Aorta (tissue), 5 donors: ENCODE measurements around the gene VEPH1. TPM values are rescaled to one million over a fixed set of nuclear protein-coding genes. Genes with fewer than 3 reads are reported as not detected.
"Not testable (repeated sequence)": the region's sequence is repeated elsewhere in the genome, so short reads cannot be mapped to it uniquely, and the experiment has no call there.

Experiments used
- ATAC-seq: fragments of 200-7000 bp; cut with Tn5 transposase; one replicate; pipeline ENCODE4 v1.9.1; 2022; ENCODE audit warnings: moderate library complexity; ENCODE audit not compliant: low FRiP score
- DNase-seq, 2 donors: peaks; one replicate each; pipeline ENCODE4 v3.0.0-alpha.2; 2020
- H3K27ac ChIP-seq, 2 donors: one replicate each; pipeline ENCODE4 v1.5.1; 2013; ENCODE audit warnings: low read length in 2 of 2, mild to moderate bottlenecking in 2 of 2, moderate library complexity in 2 of 2, control low read depth in 1 of 2, inconsistent platforms in 1 of 2, low read depth in 1 of 2
- H3K27me3 ChIP-seq, 2 donors: one replicate each; pipeline ENCODE4 v1.6.1; 2013; ENCODE audit warnings: control low read depth in 1 of 2, low read length in 1 of 2, mild to moderate bottlenecking in 1 of 2, moderate library complexity in 1 of 2; ENCODE audit not compliant: insufficient read depth in 2 of 2, control insufficient read depth in 1 of 2
- H3K36me3 ChIP-seq, 2 donors: one replicate each; pipeline ENCODE4 v1.6.1; 2013; ENCODE audit warnings: control low read depth in 1 of 2, low read length in 1 of 2, mild to moderate bottlenecking in 1 of 2; ENCODE audit not compliant: insufficient read depth in 2 of 2, control insufficient read depth in 1 of 2
- H3K4me1 ChIP-seq, 2 donors: one replicate each; pipeline ENCODE4 v1.6.1; 2013; ENCODE audit warnings: low read length in 2 of 2, control low read depth in 1 of 2, mild to moderate bottlenecking in 1 of 2, moderate library complexity in 1 of 2; ENCODE audit not compliant: insufficient read depth in 2 of 2, control insufficient read depth in 1 of 2
- H3K4me3 ChIP-seq, 2 donors: one replicate each; pipeline ENCODE4 v1.5.1; 2013; ENCODE audit warnings: low read length in 2 of 2, control low read depth in 1 of 2, mild to moderate bottlenecking in 1 of 2
- H3K9me3 ChIP-seq: one replicate; pipeline ENCODE4 v1.6.1; 2013; ENCODE audit warnings: mild to moderate bottlenecking, low read length; ENCODE audit not compliant: control insufficient read depth
- WGBS, 2 donors: extraction: QIAGEN DNeasy Blood & Tissue Kit; methylation state at CpG; one replicate each; pipeline ENCODE4 v1.1.7; 2013; 5-methylcytosine and 5-hydroxymethylcytosine counted together
- intact Hi-C, 2 donors: fragments of 100-400 bp; cut with DNase I; formaldehyde crosslinking; loops; one replicate each; pipeline versions ENCODE4 v1.14.2 to v1.15.0; 2022
- polyA plus RNA-seq, 2 donors: library from polyadenylated mRNA; stranded (reverse); fragments of 200-250 nt; gene quantifications; one replicate each; pipeline ENCODE4 v1.2.3, GENCODE V29; 2013
- total RNA-seq, 2 donors: library from RNA; stranded (reverse); fragmentation: NEBNext Ultra II Directional; extraction: Animal tissue kit (Norgen Biotek cat#: 25700); gene quantifications; one replicate each; pipeline ENCODE4 v1.2.1, GENCODE V29; 2021
- donor health status: healthy with polysubstance abuse.
- donor health status: Bipolar disorder and iron deficiency.
- donor health status: DM: no; HTN: no; CAD: no.
- donor health status: DM: no; HTN: no; CAD: no.
- donor health status: DM: yes; HTN: yes; CAD: no.

The VEPH1 gene
- total and polyA plus RNA-seq, 4 donors, result 0.77 to 0.81 TPM; not detected in 2

GRCh38 chr3:157353652-157354051 is 149.6 kb downstream of the VEPH1 start:
- no peaks in the 10 kb centered on the region for H3K9me3 ChIP-seq
- intact Hi-C loops, result no loop called here
- no peak overlapping the region for H3K27ac ChIP-seq
- H3K36me3 ChIP-seq, result no peaks in the 10 kb centered on the region
- WGBS, 2 donors, result 77 to 89% methylated on average over 4 of the region's 4 CpGs
- DNase-seq (no peak), ATAC-seq (no peak)
- H3K27me3 ChIP-seq, result no peaks in the 10 kb centered on the region
- H3K4me1 ChIP-seq, result no peaks in the 10 kb centered on the region
- H3K4me3 ChIP-seq, result no peak overlapping the region

GRCh38 chr3:157351981-157352380 is 151.2 kb downstream of the VEPH1 start:
- no peaks in the 10 kb centered on the region for H3K4me1 ChIP-seq
- no peak overlapping the region for H3K27ac ChIP-seq
- H3K36me3 ChIP-seq, result no peaks in the 10 kb centered on the region
- ATAC-seq (no peak), DNase-seq (no peak)
- peaks cover 6% of the 10 kb centered on the region for H3K9me3 ChIP-seq
- intact Hi-C loops, result no loop called here
- no peak overlapping the region for H3K4me3 ChIP-seq
- no peaks in the 10 kb centered on the region for H3K27me3 ChIP-seq
- 46 to 86% methylated on average over 1 of the region's 1 CpG for WGBS, 2 donors

DNA sequence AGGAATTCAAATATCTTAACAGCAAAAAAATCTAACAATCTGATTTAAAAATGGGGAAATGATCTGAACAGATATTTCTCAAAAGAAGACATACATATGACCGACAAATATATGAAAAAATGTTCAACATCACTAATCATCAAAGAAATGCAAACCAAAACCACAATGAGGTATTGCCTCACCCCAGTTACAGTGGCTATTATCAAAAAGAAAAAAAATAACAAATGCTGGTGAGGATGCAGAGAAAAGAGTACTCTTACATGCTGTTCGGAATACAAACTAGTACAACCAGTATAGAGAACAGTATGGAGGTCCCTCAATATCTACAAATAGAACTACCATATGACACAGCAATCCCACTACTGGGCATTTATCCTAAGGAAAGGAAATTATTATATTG is 152.6 kb downstream of the VEPH1 start:
- H3K27ac ChIP-seq, DNase-seq, H3K27me3 ChIP-seq, H3K4me3 ChIP-seq, intact Hi-C loops, H3K9me3 ChIP-seq, ATAC-seq, H3K4me1 ChIP-seq, H3K36me3 ChIP-seq: not testable (repeated sequence)
- WGBS, 2 donors, result 74 to 98% methylated on average over 2 of the region's 2 CpGs

- ATAC-seq, DNase-seq, H3K36me3 ChIP-seq, H3K4me1 ChIP-seq, H3K27ac ChIP-seq, intact Hi-C loops, H3K9me3 ChIP-seq, H3K4me3 ChIP-seq, H3K27me3 ChIP-seq: not testable (repeated sequence)
- WGBS, 2 donors, result 85 to 91% methylated on average over 3 of the region's 3 CpGs
Measured at GRCh38 chr3:157348304-157349075, 154.7 kb downstream of the VEPH1 start.

DNA sequence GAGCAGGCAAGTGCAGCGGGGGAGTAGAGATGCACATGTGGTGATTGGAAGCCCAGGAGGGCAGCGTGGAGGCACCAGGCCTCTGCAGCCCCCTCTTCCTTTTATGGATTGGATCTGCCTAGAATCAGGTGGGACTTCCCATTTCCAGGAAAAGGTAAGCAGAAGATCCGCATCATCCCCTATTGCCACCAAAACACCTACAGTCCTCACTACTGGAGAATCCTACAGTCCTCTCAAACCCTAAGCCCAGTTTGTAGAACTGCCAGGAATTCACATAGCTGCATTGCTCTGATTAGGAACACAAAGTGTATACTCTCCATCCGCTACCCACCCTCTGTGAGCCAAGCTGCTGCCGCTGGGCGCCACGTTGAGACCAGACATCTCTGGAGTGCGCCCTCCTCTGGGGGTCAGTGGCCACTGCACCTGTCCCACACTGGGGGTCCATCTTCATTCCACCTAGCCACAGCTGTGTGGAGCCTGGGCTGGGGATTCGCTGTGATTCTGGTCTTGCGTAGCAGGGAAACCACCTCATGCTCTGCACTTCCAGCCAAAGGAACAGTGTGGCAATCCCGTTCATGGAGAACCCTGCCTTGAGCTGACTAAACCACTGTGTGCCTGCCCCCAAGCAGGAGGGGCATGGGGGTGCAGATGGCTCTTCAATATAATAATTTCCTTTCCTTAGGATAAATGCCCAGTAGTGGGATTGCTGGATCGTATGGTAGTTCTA is 155.5 kb downstream of the VEPH1 start:
- WGBS, 2 donors, result 80% methylated on average over 12 of the region's 12 CpGs
- peaks cover 6% of the 10 kb centered on the region for H3K9me3 ChIP-seq
- no peaks in the 10 kb centered on the region for H3K36me3 ChIP-seq
- H3K4me3 ChIP-seq, result no peak overlapping the region
- no peak overlapping the region for H3K27ac ChIP-seq
- intact Hi-C loops, result no loop called here
- H3K27me3 ChIP-seq, result no peaks in the 10 kb centered on the region
- H3K4me1 ChIP-seq, result no peaks in the 10 kb centered on the region
- peak; percentile 22 for ATAC-seq
- no peak for DNase-seq

- Histone ChIP-seq H3K9me3 (peaks cover 2% of the 10 kb centered on the region), H3K36me3 (no peaks in the 10 kb centered on the region), H3K4me1 (no peaks in the 10 kb centered on the region), H3K27ac (no peak overlapping the region), H3K27me3 (no peaks in the 10 kb centered on the region), H3K4me3 (no peak overlapping the region)
- DNase-seq (no peak), ATAC-seq (no peak)
- WGBS, 2 donors, result 75 to 76% methylated on average over 4 of the region's 4 CpGs
- intact Hi-C loops, result no loop called here
Measured at GRCh38 chr3:157336252-157337009, 166.8 kb downstream of the VEPH1 start.

DNA sequence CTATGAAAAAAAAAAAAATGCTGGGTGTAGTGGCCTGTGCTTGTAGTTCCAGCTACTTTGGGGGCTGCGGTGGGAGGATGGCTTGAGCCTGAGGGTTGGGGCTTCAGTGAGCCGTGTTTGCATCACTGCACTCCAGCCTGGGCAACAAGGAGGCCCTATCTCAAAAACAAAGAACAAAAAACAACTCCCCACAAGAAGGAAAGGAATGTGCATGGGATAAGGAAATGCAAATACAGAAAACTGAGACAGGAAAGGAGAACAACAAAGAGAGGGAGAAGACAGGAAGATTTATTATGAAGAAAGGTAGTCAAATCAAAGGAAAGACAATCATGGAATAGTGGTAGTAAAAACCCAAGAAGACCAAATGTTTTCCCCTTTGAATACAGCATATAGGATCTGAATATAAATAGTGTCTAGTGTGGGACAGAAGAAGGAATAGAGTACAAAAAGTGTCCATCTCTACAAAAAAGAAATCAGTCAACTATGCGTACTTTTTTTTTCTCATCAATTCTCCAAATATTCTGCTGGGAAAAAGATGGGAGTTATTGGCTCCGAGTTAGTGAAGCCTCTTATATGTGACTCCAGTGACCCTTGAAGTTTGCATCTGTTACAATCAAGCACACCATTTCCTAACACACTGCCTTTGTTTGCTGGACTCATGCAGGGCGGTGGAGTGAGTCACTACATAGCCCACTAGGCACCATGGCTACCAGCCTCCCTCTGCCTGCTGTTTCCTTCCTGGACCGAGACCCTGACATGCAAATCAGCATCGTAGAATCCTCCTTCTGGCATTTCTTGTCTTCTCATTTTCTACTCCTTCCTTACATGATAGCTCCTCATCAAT is 167.8 kb downstream of the VEPH1 start:
- no peaks in the 10 kb centered on the region for H3K27me3 ChIP-seq
- ATAC-seq, result no peak
- intact Hi-C loops, result no loop called here
- no peak overlapping the region for H3K4me3 ChIP-seq
- DNase-seq, result no peak
- no peaks in the 10 kb centered on the region for H3K36me3 ChIP-seq
- 68 to 71% methylated on average over 7 of the region's 7 CpGs for WGBS, 2 donors
- peaks cover 2% of the 10 kb centered on the region for H3K9me3 ChIP-seq
- no peaks in the 10 kb centered on the region for H3K4me1 ChIP-seq
- no peak overlapping the region for H3K27ac ChIP-seq

DNA sequence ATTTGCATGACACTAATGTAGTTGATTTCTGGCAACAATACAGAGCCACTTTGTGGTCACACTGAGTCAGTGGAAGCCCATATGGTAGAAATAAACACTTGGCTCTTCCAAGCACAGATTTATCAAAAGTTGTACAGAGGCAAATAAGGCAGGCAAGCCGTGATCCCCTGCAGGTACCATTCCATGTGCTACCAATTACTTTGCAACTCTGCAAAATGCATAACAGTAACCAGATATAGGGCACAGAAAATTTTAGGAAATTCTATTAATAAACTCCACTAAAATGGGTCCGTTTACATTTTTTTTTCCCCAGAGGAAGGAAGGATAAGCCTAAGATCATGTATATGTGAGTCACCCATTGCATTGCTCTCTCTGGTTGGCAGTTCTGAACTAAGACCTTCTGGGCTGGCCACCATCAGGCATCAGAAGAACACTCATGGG is 169.6 kb downstream of the VEPH1 start:
- Histone ChIP-seq H3K27me3 (no peaks in the 10 kb centered on the region), H3K4me3 (no peak overlapping the region), H3K4me1 (no peaks in the 10 kb centered on the region), H3K27ac (no peak overlapping the region), H3K9me3 (no peaks in the 10 kb centered on the region), H3K36me3 (no peaks in the 10 kb centered on the region)
- DNase-seq (no peak), ATAC-seq (no peak)
- WGBS, 2 donors, result 70 to 72% methylated on average over 2 of the region's 2 CpGs
- intact Hi-C loops, result no loop called here
